GM12873 (cell line): ENCODE measurements around the gene POMC.

ENCODE experiments used
- CTCF ChIP-seq: IDR thresholded peaks from 2 replicates; pipeline ENCODE4 v1.5.1; 2012; ENCODE audit warnings: low read depth, mild to moderate bottlenecking, moderate library complexity, low read length, control low read depth; ENCODE audit not compliant: insufficient read depth; ENCODE audit errors: missing control alignments

The POMC gene

GRCh38 chr2:25116956-25117355 lies 51.4 kb downstream of the POMC start:
- TF ChIP-seq CTCF: no peak

GRCh38 chr2:25115902-25116301 lies 52.5 kb downstream of the POMC start:
- TF ChIP-seq CTCF: no peak

GRCh38 chr2:25115249-25115883 lies 53.0 kb downstream of the POMC start:
- TF ChIP-seq CTCF: no peak

GRCh38 chr2:25112113-25112512 lies 56.3 kb downstream of the POMC start:
- no peak for TF ChIP-seq CTCF
